Fibroblast of pulmonary artery (primary cell): Measurements from ENCODE around the gene COL4A1.

Experiments
- DNase-seq: peaks from one replicate; pipeline ENCODE4 v3.0.0-alpha.2; 2010; ENCODE audit warnings: low read depth
- H3K4me3 ChIP-seq: replicated peaks from 2 replicates; pipeline ENCODE4 v1.5.1; 2011; ENCODE audit warnings: low read depth, mild to moderate bottlenecking, control low read depth, low read length, moderate library complexity
- TF ChIP-seq, protein P1 (sequence below): IDR thresholded peaks from 2 replicates; pipeline ENCODE4 v1.5.1; 2011; ENCODE audit warnings: mild to moderate bottlenecking, control low read depth, low read length, inconsistent platforms; ENCODE audit errors: missing control alignments

The COL4A1 gene

DNA sequence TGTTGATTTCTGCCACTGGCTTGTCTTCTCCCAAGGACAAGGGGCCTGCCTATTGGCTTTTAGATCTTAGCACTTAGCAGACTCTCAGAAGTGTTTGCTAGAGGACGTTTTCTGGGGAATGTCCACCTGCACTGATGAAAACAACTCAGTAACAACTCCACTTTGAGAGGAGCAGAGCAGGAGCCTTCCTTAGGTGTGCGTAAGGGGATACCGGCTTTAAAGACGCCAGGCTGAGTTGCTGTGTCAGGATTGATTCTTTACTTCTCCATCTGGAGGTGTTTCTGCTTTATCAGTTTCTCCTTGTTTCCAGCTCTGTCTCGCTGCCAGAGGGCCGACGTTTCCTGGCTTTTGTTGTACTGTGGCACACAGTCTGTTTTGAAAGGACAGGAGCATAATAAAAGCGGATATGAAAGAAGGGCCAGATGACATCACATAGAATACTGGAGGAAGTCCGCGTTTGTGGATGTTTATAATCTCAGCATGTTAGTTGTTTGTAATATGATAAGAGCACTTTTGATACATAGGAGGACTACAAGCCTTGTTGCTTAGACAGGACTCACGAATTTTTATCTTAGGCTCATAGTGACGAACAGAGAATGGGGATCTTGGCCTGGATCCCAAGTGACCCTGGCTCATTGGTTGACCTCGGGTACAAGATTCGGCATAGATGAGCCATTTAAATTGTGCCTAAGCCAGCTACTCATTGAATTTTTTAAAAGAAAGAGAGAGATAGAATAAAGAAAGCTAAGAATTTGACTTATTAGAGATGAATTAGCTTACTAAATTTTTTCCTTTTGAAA lies 34.7 kb upstream of the COL4A1 start:
- TF ChIP-seq, protein P1, sequence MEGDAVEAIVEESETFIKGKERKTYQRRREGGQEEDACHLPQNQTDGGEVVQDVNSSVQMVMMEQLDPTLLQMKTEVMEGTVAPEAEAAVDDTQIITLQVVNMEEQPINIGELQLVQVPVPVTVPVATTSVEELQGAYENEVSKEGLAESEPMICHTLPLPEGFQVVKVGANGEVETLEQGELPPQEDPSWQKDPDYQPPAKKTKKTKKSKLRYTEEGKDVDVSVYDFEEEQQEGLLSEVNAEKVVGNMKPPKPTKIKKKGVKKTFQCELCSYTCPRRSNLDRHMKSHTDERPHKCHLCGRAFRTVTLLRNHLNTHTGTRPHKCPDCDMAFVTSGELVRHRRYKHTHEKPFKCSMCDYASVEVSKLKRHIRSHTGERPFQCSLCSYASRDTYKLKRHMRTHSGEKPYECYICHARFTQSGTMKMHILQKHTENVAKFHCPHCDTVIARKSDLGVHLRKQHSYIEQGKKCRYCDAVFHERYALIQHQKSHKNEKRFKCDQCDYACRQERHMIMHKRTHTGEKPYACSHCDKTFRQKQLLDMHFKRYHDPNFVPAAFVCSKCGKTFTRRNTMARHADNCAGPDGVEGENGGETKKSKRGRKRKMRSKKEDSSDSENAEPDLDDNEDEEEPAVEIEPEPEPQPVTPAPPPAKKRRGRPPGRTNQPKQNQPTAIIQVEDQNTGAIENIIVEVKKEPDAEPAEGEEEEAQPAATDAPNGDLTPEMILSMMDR, result no peak
- peak overlapping the region; percentile 27 for H3K4me3 ChIP-seq
- DNase-seq, result peak; percentile 93

DNA sequence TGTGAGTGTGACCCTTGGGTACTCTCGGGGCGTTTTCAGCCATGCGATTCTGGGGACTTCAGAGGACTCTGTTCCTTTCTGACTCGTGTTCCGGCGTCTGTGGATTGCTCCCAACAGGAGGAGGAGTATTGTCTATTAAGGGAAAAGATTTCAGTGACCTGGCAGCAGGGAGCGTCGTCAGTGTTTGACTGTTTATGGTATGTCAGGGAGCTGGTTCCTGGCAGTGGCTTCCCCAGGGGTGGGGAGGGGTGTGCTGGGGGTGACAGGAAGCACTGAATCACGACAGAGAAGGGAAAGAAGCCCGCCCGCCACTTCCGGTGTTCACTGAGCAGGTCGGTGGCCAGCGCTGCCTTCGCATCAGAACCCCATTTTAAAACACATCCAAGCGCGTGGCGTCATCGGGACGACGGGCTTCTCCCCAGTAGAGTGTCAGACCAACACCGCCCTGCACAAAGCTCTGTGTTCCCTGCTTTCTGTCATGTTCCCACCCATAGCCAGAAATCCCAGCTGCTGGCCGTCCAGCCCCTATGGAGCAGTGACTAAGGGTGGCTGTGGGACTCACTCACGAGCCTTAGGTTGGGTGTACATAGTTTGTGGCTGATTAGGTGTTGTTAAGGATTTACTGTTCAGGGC lies 34.0 kb upstream of the COL4A1 start:
- DNase-seq, result peak; percentile 95
- TF ChIP-seq, protein P1, result no peak
- peak overlapping the region; percentile 27 for H3K4me3 ChIP-seq

- DNase-seq, result no peak
- TF ChIP-seq, protein P1, result no peak
- H3K4me3 ChIP-seq, result no peak overlapping the region
Observed at GRCh38 chr13:110339975-110340550, 33.1 kb upstream of the COL4A1 start.

GRCh38 chr13:110339263-110339662 lies 32.3 kb upstream of the COL4A1 start:
- no peak for DNase-seq
- H3K4me3 ChIP-seq, result no peak overlapping the region
- TF ChIP-seq, protein P1, result no peak

- peak; percentile 92 for DNase-seq
- peak overlapping the region; percentile 3 for H3K4me3 ChIP-seq
Observed at GRCh38 chr13:110338441-110339101, 31.6 kb upstream of the COL4A1 start.

DNA sequence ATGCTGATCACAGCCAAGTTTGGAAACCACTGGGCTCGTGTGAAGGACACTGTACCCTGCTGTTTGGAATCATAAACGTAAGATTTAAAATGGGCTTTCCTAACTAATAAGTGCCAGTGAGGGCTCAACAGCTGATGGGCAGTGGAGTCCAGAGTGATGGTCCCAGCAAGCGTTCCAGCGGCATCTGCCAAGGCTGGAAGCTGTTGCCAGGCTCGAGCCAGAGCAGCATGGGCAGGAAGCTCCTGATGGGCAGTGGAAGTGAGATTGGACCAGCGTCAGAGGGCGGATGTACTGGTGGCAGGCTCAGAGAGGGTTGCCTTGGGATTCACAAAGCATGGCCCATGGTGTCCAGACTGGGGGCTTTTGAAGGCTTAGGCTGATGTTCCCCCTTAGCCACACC lies 30.3 kb upstream of the COL4A1 start:
- no peak for DNase-seq
- no peak overlapping the region for H3K4me3 ChIP-seq
- TF ChIP-seq, protein P1, result no peak

More at GRCh38 chr13:110338441-110339101, 31.6 kb upstream of the COL4A1 start:
- TF ChIP-seq, protein P1, result no peak
